ENCODE data around the gene PLPPR1. TPM values are rescaled to one million over a fixed set of nuclear protein-coding genes. Genes with fewer than 3 reads are reported as not detected.

PLPPR1 gene
- total and polyA plus RNA-seq, 2 of the 13 experiments (the other 11 are each of a cell fraction or from before 2014, with no cell fraction given) = 16.0 to 84.7 TPM

- TF ChIP-seq KIAA2018 (CRISPR knock-in tag; IDR thresholded peaks at IDR 0.05; ENCODE audit: borderline replicate concordance) (no peak), ZNF282 (IDR thresholded peaks at IDR 0.05; ENCODE audit: partially characterized antibody) (no peak), NFE2L2 (IDR thresholded peaks at IDR 0.05; ENCODE audit: low read length) (no peak), FOSL2 (CRISPR knock-in tag; IDR thresholded peaks at IDR 0.05) (no peak), PPARG (CRISPR knock-in tag; conservative IDR thresholded peaks at IDR 0.05) (peak; percentile 54; the same call in 1 of the 2 replicates), ZNF878 (CRISPR knock-in tag; IDR thresholded peaks at IDR 0.05) (0 out of 2 replicates have a peak, but pooled peaks have one; percentile 38), KLF11 (CRISPR knock-in tag; IDR thresholded peaks at IDR 0.05) (0 out of 2 replicates have a peak, but pooled peaks have one; percentile 11), SMARCE1 (IDR thresholded peaks at IDR 0.05; ENCODE audit: borderline replicate concordance) (no peak)
- TF ChIP-seq, protein P1, sequence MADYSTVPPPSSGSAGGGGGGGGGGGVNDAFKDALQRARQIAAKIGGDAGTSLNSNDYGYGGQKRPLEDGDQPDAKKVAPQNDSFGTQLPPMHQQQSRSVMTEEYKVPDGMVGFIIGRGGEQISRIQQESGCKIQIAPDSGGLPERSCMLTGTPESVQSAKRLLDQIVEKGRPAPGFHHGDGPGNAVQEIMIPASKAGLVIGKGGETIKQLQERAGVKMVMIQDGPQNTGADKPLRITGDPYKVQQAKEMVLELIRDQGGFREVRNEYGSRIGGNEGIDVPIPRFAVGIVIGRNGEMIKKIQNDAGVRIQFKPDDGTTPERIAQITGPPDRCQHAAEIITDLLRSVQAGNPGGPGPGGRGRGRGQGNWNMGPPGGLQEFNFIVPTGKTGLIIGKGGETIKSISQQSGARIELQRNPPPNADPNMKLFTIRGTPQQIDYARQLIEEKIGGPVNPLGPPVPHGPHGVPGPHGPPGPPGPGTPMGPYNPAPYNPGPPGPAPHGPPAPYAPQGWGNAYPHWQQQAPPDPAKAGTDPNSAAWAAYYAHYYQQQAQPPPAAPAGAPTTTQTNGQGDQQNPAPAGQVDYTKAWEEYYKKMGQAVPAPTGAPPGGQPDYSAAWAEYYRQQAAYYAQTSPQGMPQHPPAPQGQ (CRISPR knock-in tag; IDR thresholded peaks at IDR 0.05; ENCODE audit: borderline replicate concordance) = no peak
- TF ChIP-seq, protein P2, sequence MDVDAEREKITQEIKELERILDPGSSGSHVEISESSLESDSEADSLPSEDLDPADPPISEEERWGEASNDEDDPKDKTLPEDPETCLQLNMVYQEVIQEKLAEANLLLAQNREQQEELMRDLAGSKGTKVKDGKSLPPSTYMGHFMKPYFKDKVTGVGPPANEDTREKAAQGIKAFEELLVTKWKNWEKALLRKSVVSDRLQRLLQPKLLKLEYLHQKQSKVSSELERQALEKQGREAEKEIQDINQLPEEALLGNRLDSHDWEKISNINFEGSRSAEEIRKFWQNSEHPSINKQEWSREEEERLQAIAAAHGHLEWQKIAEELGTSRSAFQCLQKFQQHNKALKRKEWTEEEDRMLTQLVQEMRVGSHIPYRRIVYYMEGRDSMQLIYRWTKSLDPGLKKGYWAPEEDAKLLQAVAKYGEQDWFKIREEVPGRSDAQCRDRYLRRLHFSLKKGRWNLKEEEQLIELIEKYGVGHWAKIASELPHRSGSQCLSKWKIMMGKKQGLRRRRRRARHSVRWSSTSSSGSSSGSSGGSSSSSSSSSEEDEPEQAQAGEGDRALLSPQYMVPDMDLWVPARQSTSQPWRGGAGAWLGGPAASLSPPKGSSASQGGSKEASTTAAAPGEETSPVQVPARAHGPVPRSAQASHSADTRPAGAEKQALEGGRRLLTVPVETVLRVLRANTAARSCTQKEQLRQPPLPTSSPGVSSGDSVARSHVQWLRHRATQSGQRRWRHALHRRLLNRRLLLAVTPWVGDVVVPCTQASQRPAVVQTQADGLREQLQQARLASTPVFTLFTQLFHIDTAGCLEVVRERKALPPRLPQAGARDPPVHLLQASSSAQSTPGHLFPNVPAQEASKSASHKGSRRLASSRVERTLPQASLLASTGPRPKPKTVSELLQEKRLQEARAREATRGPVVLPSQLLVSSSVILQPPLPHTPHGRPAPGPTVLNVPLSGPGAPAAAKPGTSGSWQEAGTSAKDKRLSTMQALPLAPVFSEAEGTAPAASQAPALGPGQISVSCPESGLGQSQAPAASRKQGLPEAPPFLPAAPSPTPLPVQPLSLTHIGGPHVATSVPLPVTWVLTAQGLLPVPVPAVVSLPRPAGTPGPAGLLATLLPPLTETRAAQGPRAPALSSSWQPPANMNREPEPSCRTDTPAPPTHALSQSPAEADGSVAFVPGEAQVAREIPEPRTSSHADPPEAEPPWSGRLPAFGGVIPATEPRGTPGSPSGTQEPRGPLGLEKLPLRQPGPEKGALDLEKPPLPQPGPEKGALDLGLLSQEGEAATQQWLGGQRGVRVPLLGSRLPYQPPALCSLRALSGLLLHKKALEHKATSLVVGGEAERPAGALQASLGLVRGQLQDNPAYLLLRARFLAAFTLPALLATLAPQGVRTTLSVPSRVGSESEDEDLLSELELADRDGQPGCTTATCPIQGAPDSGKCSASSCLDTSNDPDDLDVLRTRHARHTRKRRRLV (CRISPR knock-in tag; IDR thresholded peaks at IDR 0.05) = no peak
- TF ChIP-seq, protein P3, sequence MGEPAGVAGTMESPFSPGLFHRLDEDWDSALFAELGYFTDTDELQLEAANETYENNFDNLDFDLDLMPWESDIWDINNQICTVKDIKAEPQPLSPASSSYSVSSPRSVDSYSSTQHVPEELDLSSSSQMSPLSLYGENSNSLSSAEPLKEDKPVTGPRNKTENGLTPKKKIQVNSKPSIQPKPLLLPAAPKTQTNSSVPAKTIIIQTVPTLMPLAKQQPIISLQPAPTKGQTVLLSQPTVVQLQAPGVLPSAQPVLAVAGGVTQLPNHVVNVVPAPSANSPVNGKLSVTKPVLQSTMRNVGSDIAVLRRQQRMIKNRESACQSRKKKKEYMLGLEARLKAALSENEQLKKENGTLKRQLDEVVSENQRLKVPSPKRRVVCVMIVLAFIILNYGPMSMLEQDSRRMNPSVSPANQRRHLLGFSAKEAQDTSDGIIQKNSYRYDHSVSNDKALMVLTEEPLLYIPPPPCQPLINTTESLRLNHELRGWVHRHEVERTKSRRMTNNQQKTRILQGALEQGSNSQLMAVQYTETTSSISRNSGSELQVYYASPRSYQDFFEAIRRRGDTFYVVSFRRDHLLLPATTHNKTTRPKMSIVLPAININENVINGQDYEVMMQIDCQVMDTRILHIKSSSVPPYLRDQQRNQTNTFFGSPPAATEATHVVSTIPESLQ (CRISPR knock-in tag; conservative IDR thresholded peaks at IDR 0.05) = 0 out of 2 replicates have a peak, but pooled peaks have one; percentile 11
These were observed 283.4 kb downstream of the PLPPR1 start (continued) for GRCh38 chr9:101311758-101312420.
